Heart right ventricle (tissue), 16 donors: ENCODE results near the gene MARK3. TPM values are rescaled to one million over a fixed set of nuclear protein-coding genes. Genes with fewer than 3 reads are reported as not detected.
"Not testable (repeated sequence)": the region's sequence is repeated elsewhere in the genome, so short reads cannot be mapped to it uniquely, and the experiment has no call there.

Experiments
- ATAC-seq, 8 donors: fragments of 200-7000 bp; cut with Tn5 transposase; one replicate each; pipeline ENCODE4 v1.9.1; 2020; ENCODE audit warnings: mild to moderate bottlenecking in 8 of 8, moderate library complexity in 8 of 8, moderate number of reproducible peaks in 1 of 8
- DNase-seq, 2 donors: peaks; one replicate each; pipeline ENCODE4 v3.0.0-alpha.2; 2020
- H3K27ac ChIP-seq, 10 donors: fragments of 200-600 bp; sonication (generic) in 2 of 10; one replicate each; pipeline versions ENCODE4 v1.5.0 to v1.8.0; 2020 to 2022; ENCODE audit warnings: mild to moderate bottlenecking in 3 of 10
- H3K27me3 ChIP-seq, 7 donors: fragments of 200-600 bp; one replicate each; pipeline ENCODE4 v1.8.0; 2021 to 2022; ENCODE audit warnings: mild to moderate bottlenecking in 2 of 7
- H3K36me3 ChIP-seq, 9 donors: fragments of 200-600 bp; sonication (generic) in 1 of 9; one replicate each; pipeline versions ENCODE4 v1.5.0 to v1.8.0; 2020 to 2022; ENCODE audit warnings: mild to moderate bottlenecking in 2 of 9
- H3K4me1 ChIP-seq, 9 donors: fragments of 200-600 bp; sonication (generic) in 1 of 9; one replicate each; pipeline versions ENCODE4 v1.5.0 to v1.8.0; 2020 to 2022; ENCODE audit warnings: mild to moderate bottlenecking in 4 of 9
- H3K4me3 ChIP-seq, 10 donors: fragments of 200-600 bp; sonication (generic) in 2 of 10; one replicate each; pipeline versions ENCODE4 v1.5.0 to v1.8.0; 2020 to 2022; ENCODE audit warnings: mild to moderate bottlenecking in 7 of 10, moderate library complexity in 2 of 10
- H3K9me3 ChIP-seq, 11 donors: fragments of 200-600 bp in 10 of 11; sonication (generic) in 2 of 11; one replicate each; pipeline versions ENCODE4 v1.5.0 to v1.8.0; 2013 to 2022; ENCODE audit warnings: mild to moderate bottlenecking in 2 of 11, control low read depth in 1 of 11, moderate library complexity in 1 of 11
- CTCF ChIP-seq, 9 donors: fragments of 200-600 bp; sonication (generic) in 2 of 9; IDR thresholded peaks; one replicate each; pipeline versions ENCODE4 v1.5.0 to v1.8.0; 2021 to 2022; ENCODE audit warnings: antibody characterized with exemption in 9 of 9, mild to moderate bottlenecking in 5 of 9, moderate library complexity in 1 of 9
- WGBS, 2 donors: extraction: QIAGEN DNeasy Blood & Tissue Kit; methylation state at CpG; one replicate each; pipeline ENCODE4 v1.1.7; 2013; ENCODE audit warnings: inconsistent platforms in 1 of 2; 5-methylcytosine and 5-hydroxymethylcytosine counted together
- intact Hi-C, 10 donors: fragments of 100-400 bp; cut with DNase I; formaldehyde crosslinking; loops; one replicate each; pipeline versions ENCODE4 v1.11.1 to v1.14.2; 2022
- polyA plus RNA-seq, 2 donors: library from polyadenylated mRNA; stranded (reverse); fragments of 200-250 nt; gene quantifications; one replicate each; pipeline ENCODE4 v1.2.3, GENCODE V29; 2013
- total RNA-seq, 10 donors: library from RNA; stranded (reverse); fragmentation: NEBNext Ultra II Directional in 3 of 10; extraction: Animal tissue kit (Norgen Biotek cat#: 25700) in 3 of 10; gene quantifications; one replicate each; pipeline versions ENCODE4 v1.2.1 to v1.2.4, GENCODE V29; 2021 to 2023
- donor health status: Arrhythmogenic right ventricular cardiomyopathy.
- donor health status: ischemic (EF 13 %, LVEDD 7.1; RV severe dilation, severe dysfunction).
- donor health status: healthy with polysubstance abuse.
- donor health status: DM: no; HTN: yes; CAD: no.
- donor health status: DM: no; HTN: no; CAD: no.
- donor health status: ischemic (EF 25% LVEDD 6.9; RV normal size, moderate dysfunction).
- donor health status: ischemic (EF 25% LVEDD 5.7; RV mildly dilated, moderate dysfunction).
- donor health status: healthy.
- donor health status: DM: yes; HTN: yes; CAD: no.
- donor health status: Ischemic cardiomyopathy.
- donor health status: ischemic (EF 35%, LVEDD 5.7; RV mildly dilated, moderate dysfunction).
- donor health status: nonischemic (EF 11% LVEDD 7.7; RV severe dilation, severe dysfunction).
- donor health status: DM: yes; HTN: yes; CAD: no.
- donor health status: PGD.
- donor health status: ischemic (EF 29% LVEDD 5.4; RV normal size, mild dysfunction).
- donor health status: nonischemic (EF 23%, LVEDD 6.1; RV moderate dilation, normal function).

Gene MARK3
- total and polyA plus RNA-seq, 12 donors, result 62.3 to 246 (median 77.1) TPM

GRCh38 chr14:103522649-103523574 lies 137.7 kb downstream of the MARK3 start, which contains the start of gene CKB:
Gene CKB, minus strand, starts transcription at chr14:103522830. Its CDS starts 337 bp downstream, at chr14:103522493.
- no peak for TF ChIP-seq CTCF (IDR thresholded peaks at IDR 0.05)
- DNase-seq, result peak; percentile 59 to 80
- WGBS, 2 donors, result 3% methylated on average over 71 to 107 of the region's 107 CpGs
- Histone ChIP-seq H3K27me3 (peaks cover 0 to 42% (median 0%) of the 10 kb centered on the region in 7 donors), H3K27ac (peak within 1 kb of the TSS; percentile 50 to 87 (median 74)), H3K36me3 (no peaks in the 10 kb centered on the region), H3K4me3 (peak within 1 kb of the TSS; percentile 48 to 63 (median 60)), H3K4me1 (peaks cover 31 to 84% (median 69%) of the 10 kb centered on the region in 9 donors), H3K9me3 (no peaks in the 10 kb centered on the region)
- intact Hi-C loops, result no loop called here
- ATAC-seq, result peak in 6 of 8 donors; percentile 6 to 43 (median 24)

GRCh38 chr14:103523575-103523954 lies 138.3 kb downstream of the MARK3 start:
- H3K36me3 ChIP-seq, result no peaks in the 10 kb centered on the region
- intact Hi-C loops, result no loop called here
- 45 to 46% methylated on average over 10 of the region's 10 CpGs for WGBS, 2 donors
- ATAC-seq (no peak), DNase-seq (no peak)
- no peak for TF ChIP-seq CTCF (IDR thresholded peaks at IDR 0.05)
- H3K4me1 ChIP-seq, result peaks cover 27 to 84% (median 69%) of the 10 kb centered on the region in 9 donors
- peaks cover 0 to 42% (median 0%) of the 10 kb centered on the region in 7 donors for H3K27me3 ChIP-seq
- H3K27ac ChIP-seq, result peak overlapping the region in 1 of 10 donors; percentile 82
- H3K9me3 ChIP-seq, result no peaks in the 10 kb centered on the region
- peak overlapping the region in 1 of 10 donors; percentile 59 for H3K4me3 ChIP-seq

GRCh38 chr14:103524002-103524935 lies 139.1 kb downstream of the MARK3 start:
- peak overlapping the region in 2 of 10 donors; percentile 22 to 82 for H3K27ac ChIP-seq
- H3K4me1 ChIP-seq, result peaks cover 20 to 79% (median 64%) of the 10 kb centered on the region in 9 donors

GRCh38 chr14:103525430-103526246 lies 140.4 kb downstream of the MARK3 start:
- H3K9me3 ChIP-seq, intact Hi-C loops, DNase-seq, H3K36me3 ChIP-seq, ATAC-seq, H3K4me3 ChIP-seq: not testable (repeated sequence)
- peaks cover 16 to 78% (median 64%) of the 10 kb centered on the region in 9 donors for H3K4me1 ChIP-seq
- 55 to 56% methylated on average over 17 of the region's 17 CpGs for WGBS, 2 donors
- H3K27me3 ChIP-seq, result peaks cover 0 to 36% (median 0%) of the 10 kb centered on the region in 7 donors
- H3K27ac ChIP-seq, result peak overlapping the region in 8 of 10 donors; percentile 25 to 89 (median 46)

More at GRCh38 chr14:103524002-103524935, 139.1 kb downstream of the MARK3 start:
- no peaks in the 10 kb centered on the region for H3K9me3 ChIP-seq
- peaks cover 0 to 42% (median 0%) of the 10 kb centered on the region in 7 donors for H3K27me3 ChIP-seq
- H3K4me3 ChIP-seq, result no peak overlapping the region
- no peak for DNase-seq
- WGBS, 2 donors, result 77 to 82% methylated on average over 12 of the region's 12 CpGs
- intact Hi-C loops, result no loop called here
- H3K36me3 ChIP-seq, result no peaks in the 10 kb centered on the region
- no peak for ATAC-seq
- TF ChIP-seq CTCF (IDR thresholded peaks at IDR 0.05), result no peak
